ENCODE results near the gene WDR19.

WDR19 gene

GRCh38 chr4:39319676-39320075, 137.3 kb downstream of the WDR19 start:
- H3K56ac ChIP-seq (ENCODE audit: low read length) = no peak overlapping the region
- H2BK5ac ChIP-seq (ENCODE audit: low read length) = no peak overlapping the region
- no peak overlapping the region for H2BK15ac ChIP-seq (replicated peaks; ENCODE audit: low read depth)
- WGBS (ENCODE audit: extremely low coverage, insufficient coverage, low lambda C conversion rate) = no CpG with 5 or more reads among the region's 4 CpGs
- no peak overlapping the region for H3K4me3 ChIP-seq (ENCODE audit: low read length)
- H3K27ac ChIP-seq (ENCODE audit: low read depth, low read length) = no peak overlapping the region
- H3K4me2 ChIP-seq (ENCODE audit: low read length) = no peak overlapping the region
- no peak overlapping the region for H4K8ac ChIP-seq (ENCODE audit: low read depth, low read length)
- no peak overlapping the region for H4K5ac ChIP-seq (ENCODE audit: low read length)
- no peaks in the 10 kb centered on the region for H3K4me1 ChIP-seq (ENCODE audit: control insufficient read depth, low read depth, low read length)
- H3K27me3 ChIP-seq (ENCODE audit: insufficient read depth, low read length, poor library complexity) = no peaks in the 10 kb centered on the region
- H2BK120ac ChIP-seq (ENCODE audit: low read depth, low read length) = no peak overlapping the region
- no peak for DNase-seq
- H2AK5ac ChIP-seq (ENCODE audit: low read length) = no peak overlapping the region
- H3K4ac ChIP-seq (ENCODE audit: low read depth, low read length) = no peak overlapping the region
- H3K79me1 ChIP-seq (ENCODE audit: low read length) = no peaks in the 10 kb centered on the region
- no peaks in the 10 kb centered on the region for H3K36me3 ChIP-seq (ENCODE audit: control insufficient read depth, insufficient read depth, low read length)
- H3K18ac ChIP-seq (ENCODE audit: low read length) = no peak overlapping the region
- no peak overlapping the region for H3K9ac ChIP-seq (ENCODE audit: low read length)
- H3K23ac ChIP-seq (ENCODE audit: low read length) = no peak overlapping the region
- H3K79me2 ChIP-seq (ENCODE audit: control insufficient read depth, insufficient read depth, low read length) = no peaks in the 10 kb centered on the region

- Histone ChIP-seq H3K36me3 (ENCODE audit: control insufficient read depth, insufficient read depth, low read length) (no peaks in the 10 kb centered on the region), H3K79me2 (ENCODE audit: control insufficient read depth, insufficient read depth, low read length) (no peaks in the 10 kb centered on the region), H3K4me2 (ENCODE audit: low read length) (no peak overlapping the region), H2AK5ac (ENCODE audit: low read length) (no peak overlapping the region), H3K27me3 (ENCODE audit: insufficient read depth, low read length, poor library complexity) (no peaks in the 10 kb centered on the region), H2BK5ac (ENCODE audit: low read length) (no peak overlapping the region), H3K4ac (ENCODE audit: low read depth, low read length) (no peak overlapping the region), H4K8ac (ENCODE audit: low read depth, low read length) (no peak overlapping the region), H4K5ac (ENCODE audit: low read length) (no peak overlapping the region), H3K4me1 (ENCODE audit: control insufficient read depth, low read depth, low read length) (no peaks in the 10 kb centered on the region), H3K27ac (ENCODE audit: low read depth, low read length) (no peak overlapping the region), H3K9ac (ENCODE audit: low read length) (no peak overlapping the region), H3K56ac (ENCODE audit: low read length) (no peak overlapping the region), H2BK15ac (replicated peaks; ENCODE audit: low read depth) (no peak overlapping the region), H3K18ac (ENCODE audit: low read length) (no peak overlapping the region), H3K79me1 (ENCODE audit: low read length) (no peaks in the 10 kb centered on the region), H2BK120ac (ENCODE audit: low read depth, low read length) (no peak overlapping the region), H3K4me3 (ENCODE audit: low read length) (no peak overlapping the region), H3K23ac (ENCODE audit: low read length) (no peak overlapping the region)
- DNase-seq = no peak
These were observed 138.2 kb downstream of the WDR19 start for GRCh38 chr4:39320381-39321115.

GRCh38 chr4:39323821-39324220, 141.5 kb downstream of the WDR19 start:
- Histone ChIP-seq H4K8ac (ENCODE audit: low read depth, low read length) (no peak overlapping the region), H3K18ac (ENCODE audit: low read length) (no peak overlapping the region), H3K9ac (ENCODE audit: low read length) (no peak overlapping the region), H3K36me3 (ENCODE audit: control insufficient read depth, insufficient read depth, low read length) (no peaks in the 10 kb centered on the region), H3K79me1 (ENCODE audit: low read length) (peaks cover 1% of the 10 kb centered on the region), H2AK5ac (ENCODE audit: low read length) (no peak overlapping the region), H3K23ac (ENCODE audit: low read length) (no peak overlapping the region), H3K4me2 (ENCODE audit: low read length) (no peak overlapping the region), H3K4ac (ENCODE audit: low read depth, low read length) (no peak overlapping the region), H3K4me3 (ENCODE audit: low read length) (no peak overlapping the region), H2BK120ac (ENCODE audit: low read depth, low read length) (no peak overlapping the region), H4K5ac (ENCODE audit: low read length) (no peak overlapping the region), H3K4me1 (ENCODE audit: control insufficient read depth, low read depth, low read length) (no peaks in the 10 kb centered on the region), H3K27me3 (ENCODE audit: insufficient read depth, low read length, poor library complexity) (no peaks in the 10 kb centered on the region), H3K27ac (ENCODE audit: low read depth, low read length) (no peak overlapping the region), H3K56ac (ENCODE audit: low read length) (no peak overlapping the region), H3K79me2 (ENCODE audit: control insufficient read depth, insufficient read depth, low read length) (peaks cover 2% of the 10 kb centered on the region), H2BK15ac (replicated peaks; ENCODE audit: low read depth) (no peak overlapping the region), H2BK5ac (ENCODE audit: low read length) (no peak overlapping the region)
- DNase-seq = no peak
- no CpG with 5 or more reads among the region's 1 CpG for WGBS (ENCODE audit: extremely low coverage, insufficient coverage, low lambda C conversion rate)

- H4K5ac ChIP-seq (ENCODE audit: low read length) = no peak overlapping the region
- no peak overlapping the region for H3K9ac ChIP-seq (ENCODE audit: low read length)
- no CpG with 5 or more reads among the region's 2 CpGs for whole genome bisulfite sequencing (ENCODE audit: extremely low coverage, insufficient coverage, low lambda C conversion rate)
- H3K4me3 ChIP-seq (ENCODE audit: low read length) = no peak overlapping the region
- no peak overlapping the region for H3K4ac ChIP-seq (ENCODE audit: low read depth, low read length)
- H3K79me1 ChIP-seq (ENCODE audit: low read length) = peaks cover 1% of the 10 kb centered on the region
- H3K79me2 ChIP-seq (ENCODE audit: control insufficient read depth, insufficient read depth, low read length) = peaks cover 2% of the 10 kb centered on the region
- no peak overlapping the region for H3K56ac ChIP-seq (ENCODE audit: low read length)
- no peaks in the 10 kb centered on the region for H3K27me3 ChIP-seq (ENCODE audit: insufficient read depth, low read length, poor library complexity)
- no peak overlapping the region for H2BK120ac ChIP-seq (ENCODE audit: low read depth, low read length)
- no peak overlapping the region for H2BK5ac ChIP-seq (ENCODE audit: low read length)
- H3K36me3 ChIP-seq (ENCODE audit: control insufficient read depth, insufficient read depth, low read length) = no peaks in the 10 kb centered on the region
- H3K27ac ChIP-seq (ENCODE audit: low read depth, low read length) = no peak overlapping the region
- no peaks in the 10 kb centered on the region for H3K4me1 ChIP-seq (ENCODE audit: control insufficient read depth, low read depth, low read length)
- no peak overlapping the region for H3K23ac ChIP-seq (ENCODE audit: low read length)
- H2AK5ac ChIP-seq (ENCODE audit: low read length) = no peak overlapping the region
- DNase-seq = peak; percentile 40
- H2BK15ac ChIP-seq (replicated peaks; ENCODE audit: low read depth) = no peak overlapping the region
- no peak overlapping the region for H3K18ac ChIP-seq (ENCODE audit: low read length)
- H4K8ac ChIP-seq (ENCODE audit: low read depth, low read length) = no peak overlapping the region
- H3K4me2 ChIP-seq (ENCODE audit: low read length) = no peak overlapping the region
These were observed 142.1 kb downstream of the WDR19 start for GRCh38 chr4:39324446-39324845.

GRCh38 chr4:39324897-39325613, 142.7 kb downstream of the WDR19 start:
- no peak overlapping the region for H3K18ac ChIP-seq (ENCODE audit: low read length)
- H3K4me3 ChIP-seq (ENCODE audit: low read length) = no peak overlapping the region
- H3K56ac ChIP-seq (ENCODE audit: low read length) = no peak overlapping the region
- no peak overlapping the region for H3K23ac ChIP-seq (ENCODE audit: low read length)
- H4K5ac ChIP-seq (ENCODE audit: low read length) = no peak overlapping the region
- H4K8ac ChIP-seq (ENCODE audit: low read depth, low read length) = no peak overlapping the region
- no peak overlapping the region for H3K27ac ChIP-seq (ENCODE audit: low read depth, low read length)
- H3K79me2 ChIP-seq (ENCODE audit: control insufficient read depth, insufficient read depth, low read length) = peaks cover 2% of the 10 kb centered on the region
- no peak overlapping the region for H2BK120ac ChIP-seq (ENCODE audit: low read depth, low read length)
- no peaks in the 10 kb centered on the region for H3K4me1 ChIP-seq (ENCODE audit: control insufficient read depth, low read depth, low read length)
- H3K9ac ChIP-seq (ENCODE audit: low read length) = no peak overlapping the region
- no peak overlapping the region for H2BK5ac ChIP-seq (ENCODE audit: low read length)
- peaks cover 1% of the 10 kb centered on the region for H3K79me1 ChIP-seq (ENCODE audit: low read length)
- H2BK15ac ChIP-seq (replicated peaks; ENCODE audit: low read depth) = no peak overlapping the region
- H3K4ac ChIP-seq (ENCODE audit: low read depth, low read length) = no peak overlapping the region
- WGBS (ENCODE audit: extremely low coverage, insufficient coverage, low lambda C conversion rate) = no CpG with 5 or more reads among the region's 4 CpGs
- H3K36me3 ChIP-seq (ENCODE audit: control insufficient read depth, insufficient read depth, low read length) = no peaks in the 10 kb centered on the region
- no peak overlapping the region for H2AK5ac ChIP-seq (ENCODE audit: low read length)
- H3K27me3 ChIP-seq (ENCODE audit: insufficient read depth, low read length, poor library complexity) = no peaks in the 10 kb centered on the region
- DNase-seq = no peak
- H3K4me2 ChIP-seq (ENCODE audit: low read length) = no peak overlapping the region

Measured in mesendoderm (in vitro differentiated cells).